ENCODE measurements around the gene FOSL1.

GRCh38 chr11:65917434-65918210 lies 17.4 kb upstream of the FOSL1 start:
- TF ChIP-seq SUZ12 (IDR thresholded peaks at IDR 0.05) = no peak
- TF ChIP-seq SP1 (IDR thresholded peaks at IDR 0.05) = no peak
- TF ChIP-seq CTBP1 (IDR thresholded peaks at IDR 0.05; ENCODE audit: borderline replicate concordance) = no peak
- TF ChIP-seq HDGF (IDR thresholded peaks at IDR 0.05; ENCODE audit: borderline replicate concordance) = no peak
- no peak for TF ChIP-seq FOXK2 (IDR thresholded peaks at IDR 0.05)
